SH-SY5Y (cell line): ENCODE measurements around the gene KLHL22.

Source experiments
- GATA2 ChIP-seq: IDR thresholded peaks from 2 replicates; pipeline ENCODE4 v1.6.1; 2011; ENCODE audit warnings: mild to moderate bottlenecking, low read depth, low read length
- GATA3 ChIP-seq: IDR thresholded peaks from 2 replicates; pipeline ENCODE4 v1.6.1; 2011; ENCODE audit warnings: low read depth, mild to moderate bottlenecking, low read length, moderate library complexity

- no peak for TF ChIP-seq GATA3
- no peak for TF ChIP-seq GATA2
Measured at GRCh38 chr22:20406686-20407408, 88.7 kb downstream of the KLHL22 start.
